ENCODE results near the gene CRY2. TPM values are rescaled to one million over a fixed set of nuclear protein-coding genes. Genes with fewer than 3 reads are reported as not detected.
"Not testable (repeated sequence)": the region's sequence is repeated elsewhere in the genome, so short reads cannot be mapped to it uniquely, and the experiment has no call there.

The CRY2 gene
- total RNA-seq, 1 donor from 2014 or later, result 54.2 TPM

DNA sequence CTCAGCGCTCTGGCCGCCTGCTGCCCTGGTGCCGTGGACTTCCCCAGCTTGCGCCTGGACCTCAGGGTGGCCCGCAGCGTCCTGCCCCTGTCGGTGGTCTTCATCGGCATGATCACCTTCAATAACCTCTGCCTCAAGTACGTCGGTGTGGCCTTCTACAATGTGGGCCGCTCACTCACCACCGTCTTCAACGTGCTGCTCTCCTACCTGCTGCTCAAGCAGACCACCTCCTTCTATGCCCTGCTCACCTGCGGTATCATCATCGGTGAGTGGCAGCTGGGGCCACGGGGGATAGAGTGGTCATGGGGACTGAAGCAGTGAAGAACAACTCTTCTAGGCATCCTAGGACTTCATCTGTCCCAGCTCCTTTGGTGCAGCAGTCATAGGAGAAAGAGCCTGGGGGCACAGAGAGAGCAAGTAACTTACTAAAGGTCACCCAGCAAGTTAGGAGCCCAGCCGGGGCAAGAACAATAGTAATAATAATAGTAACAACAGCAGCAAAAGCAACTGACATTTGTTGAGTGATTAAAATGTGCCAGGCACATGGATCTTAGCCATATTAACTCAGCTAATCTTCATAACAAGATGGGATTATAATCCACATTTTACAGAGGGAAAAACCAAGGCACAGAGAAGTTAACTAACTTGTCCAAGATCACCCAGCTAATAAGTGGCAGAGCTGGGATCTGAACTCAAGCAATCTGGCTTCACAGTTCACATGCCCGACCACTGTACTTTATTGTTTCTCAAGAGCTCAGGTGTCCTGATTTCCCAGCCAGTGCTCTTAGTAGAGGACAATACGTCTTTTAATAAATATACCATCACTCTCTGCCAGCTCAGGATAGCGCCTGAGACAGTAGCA, 41.0 kb upstream of the CRY2 start:
- peak overlapping the region; percentile 78 for H3K4me3 ChIP-seq
- TF ChIP-seq CTCF (IDR thresholded peaks at IDR 0.05), result no peak
- peak overlapping the region; percentile 91 for H3K27ac ChIP-seq
- no peak for DNase-seq
- no peaks in the 10 kb centered on the region for H3K27me3 ChIP-seq
- ATAC-seq, result no peak
- H3K36me3 ChIP-seq, result peaks cover 18% of the 10 kb centered on the region
- H3K9me3 ChIP-seq, result no peaks in the 10 kb centered on the region
- H3K4me1 ChIP-seq, result peaks cover 40% of the 10 kb centered on the region
- intact Hi-C loops (cut with DNase I), result no loop called here

DNA sequence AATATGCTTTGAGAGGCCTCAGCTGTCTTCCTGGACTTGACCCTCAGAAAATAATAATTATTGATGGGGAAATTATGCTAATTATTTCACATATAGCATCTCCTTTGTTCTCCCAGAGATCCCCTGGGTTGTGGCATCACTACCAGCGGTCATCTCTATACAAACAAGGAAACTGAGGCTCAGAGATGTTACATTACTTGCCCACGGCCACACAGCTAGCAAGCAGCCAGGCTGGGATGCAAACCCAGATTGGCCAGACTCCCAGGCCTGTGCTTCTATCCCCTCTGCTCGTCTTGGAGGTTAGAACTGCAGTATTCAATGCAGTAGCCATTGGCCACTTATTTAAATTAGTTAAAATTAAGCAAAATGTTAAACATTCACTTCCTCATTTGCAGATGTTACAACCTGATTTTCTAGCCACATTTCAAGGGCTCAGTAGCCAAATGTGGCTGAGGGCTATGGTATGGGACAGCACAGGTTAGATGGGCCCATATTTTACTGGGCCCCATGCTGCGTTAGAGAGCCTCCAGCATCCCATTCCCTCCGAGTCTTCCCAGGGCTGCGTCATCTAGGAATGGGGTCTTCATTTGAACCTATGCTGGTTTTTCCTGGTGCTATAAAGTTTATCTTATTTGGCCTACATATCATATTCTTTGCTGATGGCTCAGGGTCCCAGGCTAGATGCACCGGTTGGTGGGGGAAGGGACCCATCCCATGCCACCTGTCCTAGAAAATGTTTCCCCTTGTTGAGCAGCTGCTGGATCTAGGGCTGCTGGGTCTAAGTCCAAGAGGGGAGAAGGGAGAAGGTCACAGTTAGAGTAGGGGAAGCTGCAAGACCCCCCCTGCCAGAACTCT, 40.1 kb upstream of the CRY2 start:
- Histone ChIP-seq H3K9me3 (no peaks in the 10 kb centered on the region), H3K36me3 (peaks cover 27% of the 10 kb centered on the region), H3K27ac (no peak overlapping the region), H3K27me3 (no peaks in the 10 kb centered on the region), H3K4me1 (peaks cover 40% of the 10 kb centered on the region), H3K4me3 (peak overlapping the region; percentile 17)
- no peak for TF ChIP-seq CTCF (IDR thresholded peaks at IDR 0.05)
- DNase-seq (no peak), ATAC-seq (no peak)
- intact Hi-C loops (cut with DNase I), result no loop called here

DNA sequence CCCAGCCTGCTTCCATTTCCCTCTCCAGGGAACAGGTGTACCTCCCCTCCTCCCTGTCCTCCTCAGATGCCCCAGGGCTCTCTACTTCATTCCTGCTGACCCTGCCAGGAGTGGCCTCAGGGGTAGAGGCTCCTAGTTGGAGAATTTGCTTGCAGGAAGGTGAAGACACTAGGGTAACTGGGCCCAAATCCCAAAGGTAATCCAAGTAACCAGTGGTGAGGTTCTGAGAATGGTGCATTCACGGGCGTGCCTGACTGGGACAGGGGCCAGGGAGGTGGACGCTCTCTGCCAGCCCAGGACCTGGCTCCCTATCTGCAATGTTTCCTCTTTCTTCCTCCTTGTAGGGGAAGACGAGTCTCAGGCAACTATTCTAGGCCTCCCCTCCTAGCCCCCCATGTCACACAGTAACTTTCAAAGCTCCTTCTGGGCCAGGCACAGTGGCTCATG, 39.5 kb upstream of the CRY2 start:
- Histone ChIP-seq H3K27me3 (no peaks in the 10 kb centered on the region), H3K27ac (no peak overlapping the region), H3K4me1 (peaks cover 40% of the 10 kb centered on the region), H3K9me3 (no peaks in the 10 kb centered on the region), H3K4me3 (no peak overlapping the region), H3K36me3 (peaks cover 29% of the 10 kb centered on the region)
- ATAC-seq, result no peak
- no peak for DNase-seq
- intact Hi-C loops (cut with DNase I), result no loop called here
- TF ChIP-seq CTCF (IDR thresholded peaks at IDR 0.05), result no peak

DNA sequence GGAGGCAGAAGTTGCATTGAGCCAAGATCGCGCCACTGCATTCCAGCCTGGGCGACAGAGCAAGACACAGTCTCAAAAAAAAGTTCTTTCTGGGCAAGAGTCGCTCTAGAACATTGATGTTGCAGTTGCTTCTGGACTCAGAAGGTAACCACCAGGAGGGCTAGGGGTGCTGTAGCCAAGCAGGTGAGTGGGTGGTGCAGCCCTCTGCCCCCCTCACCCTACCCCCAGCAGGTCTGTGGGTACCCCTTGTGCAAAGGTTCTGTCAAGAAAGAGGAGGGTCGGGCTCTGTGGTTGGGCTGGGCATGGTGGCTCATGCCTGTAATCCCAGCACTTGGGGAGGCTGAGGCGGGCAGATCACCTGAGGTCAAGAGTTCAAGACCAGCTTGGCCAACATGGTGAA, 38.8 kb upstream of the CRY2 start:
- H3K4me3 ChIP-seq; intact Hi-C loops (cut with DNase I); H3K27me3 ChIP-seq; ATAC-seq; H3K9me3 ChIP-seq; DNase-seq; H3K27ac ChIP-seq: not testable (repeated sequence)
- Histone ChIP-seq H3K4me1 (peaks cover 38% of the 10 kb centered on the region), H3K36me3 (peaks cover 29% of the 10 kb centered on the region)

GRCh38 chr11:45809456-45810395, 37.5 kb upstream of the CRY2 start:
- peaks cover 29% of the 10 kb centered on the region for H3K36me3 ChIP-seq
- intact Hi-C loops (cut with DNase I), result no loop called here
- no peak overlapping the region for H3K27ac ChIP-seq
- no peaks in the 10 kb centered on the region for H3K9me3 ChIP-seq
- no peak for TF ChIP-seq CTCF (IDR thresholded peaks at IDR 0.05)
- H3K4me3 ChIP-seq, result no peak overlapping the region
- no peak for ATAC-seq
- no peak for DNase-seq
- no peaks in the 10 kb centered on the region for H3K27me3 ChIP-seq
- peaks cover 34% of the 10 kb centered on the region for H3K4me1 ChIP-seq

All from upper lobe of right lung (tissue), 1 donor.